HG03025 (cell line): ENCODE results near the gene MICU2.

Experiments used
- ATAC-seq: cut with Tn5 transposase; IDR thresholded peaks from one replicate; pipeline ENCODE4 v1.9.1; 2021; ENCODE audit warnings: mild to moderate bottlenecking, moderate library complexity; ENCODE audit not compliant: unreplicated experiment, low FRiP score

The MICU2 gene

DNA sequence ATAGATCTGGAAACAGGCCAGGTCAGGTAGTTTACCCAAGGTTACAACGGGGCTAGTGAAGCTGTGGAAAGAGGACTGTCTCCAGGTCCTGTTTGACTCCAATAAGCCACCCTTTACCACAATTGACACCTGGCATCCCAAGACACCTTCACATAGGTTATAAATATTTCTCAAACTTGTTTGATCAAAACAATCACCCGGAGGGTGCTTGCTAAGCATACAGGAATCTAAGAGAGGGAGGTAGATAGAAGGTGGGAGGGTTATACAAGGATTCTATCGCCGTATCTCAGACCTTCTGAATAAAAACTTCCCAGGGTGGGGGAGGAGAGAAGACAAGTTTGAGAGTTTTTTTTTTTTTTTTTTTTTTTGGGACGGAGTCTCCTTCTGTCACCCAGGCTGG lies 55.4 kb downstream of the MICU2 start:
- ATAC-seq, result no peak

DNA sequence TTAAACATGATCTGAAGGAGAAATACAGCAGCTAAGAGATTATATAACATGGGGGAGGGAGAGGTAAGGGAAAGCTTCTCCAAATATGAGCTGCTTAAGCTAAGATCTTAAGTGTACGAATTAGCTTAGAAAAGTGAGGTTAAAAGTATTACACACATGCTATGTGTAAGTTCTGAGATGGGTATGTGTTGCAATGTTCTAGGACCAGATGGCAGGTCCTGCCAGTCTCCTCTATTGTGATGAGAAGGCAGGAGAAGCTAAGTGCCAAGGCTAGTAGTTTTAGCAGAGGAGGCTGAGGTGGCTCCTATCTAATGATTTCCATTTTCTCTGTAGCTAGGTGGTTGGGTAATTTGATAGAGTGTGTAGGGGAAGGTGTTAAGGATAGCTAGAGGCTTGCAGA lies 57.6 kb downstream of the MICU2 start:
- ATAC-seq, result no peak

DNA sequence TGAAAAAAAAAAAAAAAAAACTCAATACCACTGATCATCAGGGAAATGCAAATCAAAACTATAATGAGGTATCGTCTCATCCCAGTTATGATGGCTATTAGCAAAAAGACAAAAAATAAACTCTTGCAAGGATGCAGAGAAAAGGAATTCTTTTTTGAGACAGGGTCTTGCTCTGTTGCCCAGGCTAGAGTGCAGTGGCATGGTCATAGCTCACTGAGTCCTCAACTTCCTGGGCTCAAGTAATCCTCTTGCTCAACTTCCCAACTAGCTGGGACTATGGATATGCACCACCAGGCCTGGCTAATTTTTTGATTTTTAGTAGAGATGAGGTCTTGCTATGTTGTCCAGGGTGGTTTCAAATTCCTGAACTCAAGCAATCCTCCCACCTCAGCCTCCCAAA lies 59.5 kb downstream of the MICU2 start:
- ATAC-seq, result no peak

DNA sequence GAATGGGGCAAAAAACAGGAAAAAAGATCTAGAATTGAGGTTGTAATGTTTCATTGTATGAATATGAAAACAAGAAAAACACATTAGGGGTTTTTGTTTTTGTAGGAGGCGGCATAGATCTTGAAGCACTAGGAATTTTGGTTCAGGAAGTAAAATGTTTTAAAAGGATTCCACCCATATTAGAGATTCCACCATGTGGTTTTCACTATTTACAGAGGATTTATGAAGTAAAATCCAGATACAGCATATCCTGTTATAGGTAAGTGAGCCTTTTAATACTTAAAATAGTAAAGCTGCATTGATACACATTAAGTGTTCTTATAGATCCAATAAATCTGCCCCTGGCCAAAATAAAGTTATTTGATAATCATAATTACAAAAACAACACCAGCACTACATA lies 61.4 kb downstream of the MICU2 start:
- no peak for ATAC-seq

DNA sequence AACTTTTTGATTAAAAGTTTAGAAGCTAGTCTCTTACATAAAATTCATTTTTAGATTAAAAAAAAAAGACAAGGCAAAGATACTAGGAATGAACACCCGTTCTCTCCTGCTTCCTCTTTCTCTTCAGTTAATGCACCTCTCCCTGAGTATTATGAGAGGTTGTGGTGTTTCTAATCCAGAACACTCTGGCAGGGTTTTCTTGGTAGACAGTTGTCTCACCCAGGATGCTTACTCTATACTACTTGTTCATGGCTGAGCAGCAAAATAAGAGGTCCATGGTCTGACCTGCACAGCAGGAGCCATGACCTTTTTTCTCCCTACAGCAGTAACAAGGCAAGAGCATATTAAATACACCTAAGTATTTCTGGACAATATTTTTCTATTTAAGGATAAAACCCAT lies 62.0 kb downstream of the MICU2 start:
- ATAC-seq, result no peak

DNA sequence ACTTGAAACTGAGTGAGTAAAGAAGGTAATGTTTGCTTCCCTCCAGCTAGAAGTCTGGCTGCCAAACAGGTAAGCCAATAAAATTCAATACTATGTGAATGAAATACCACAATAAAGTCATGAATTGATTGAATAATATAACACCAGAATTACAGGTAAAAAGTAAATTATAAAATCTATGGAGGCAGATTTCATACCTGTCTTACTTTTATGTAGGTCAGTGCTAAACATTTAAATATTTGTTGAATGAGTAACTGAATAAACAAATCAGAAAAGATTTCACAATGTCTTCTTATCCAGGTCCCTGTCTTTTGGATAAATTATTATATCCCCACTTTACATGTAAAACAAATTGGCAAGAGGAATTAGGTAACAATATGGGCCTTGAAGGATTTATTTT lies 62.7 kb downstream of the MICU2 start:
- ATAC-seq, result no peak

DNA sequence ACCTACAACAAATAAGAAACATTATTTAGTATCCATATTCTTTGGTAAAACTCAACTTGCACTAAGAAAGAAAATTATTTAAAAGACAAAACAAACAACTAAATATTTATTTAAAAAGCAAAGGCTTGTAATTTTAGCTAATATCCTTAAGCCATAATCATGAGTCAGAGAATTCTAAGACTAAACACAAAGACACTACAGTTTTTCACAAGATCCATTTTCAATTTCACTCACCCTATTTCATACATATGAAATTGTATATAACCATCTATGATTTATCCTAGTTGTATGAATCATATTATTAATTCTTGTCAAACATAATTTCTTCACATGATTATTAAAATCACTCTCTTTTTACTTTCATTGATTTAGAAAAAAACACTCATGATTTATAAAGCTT lies 64.3 kb downstream of the MICU2 start:
- no peak for ATAC-seq

DNA sequence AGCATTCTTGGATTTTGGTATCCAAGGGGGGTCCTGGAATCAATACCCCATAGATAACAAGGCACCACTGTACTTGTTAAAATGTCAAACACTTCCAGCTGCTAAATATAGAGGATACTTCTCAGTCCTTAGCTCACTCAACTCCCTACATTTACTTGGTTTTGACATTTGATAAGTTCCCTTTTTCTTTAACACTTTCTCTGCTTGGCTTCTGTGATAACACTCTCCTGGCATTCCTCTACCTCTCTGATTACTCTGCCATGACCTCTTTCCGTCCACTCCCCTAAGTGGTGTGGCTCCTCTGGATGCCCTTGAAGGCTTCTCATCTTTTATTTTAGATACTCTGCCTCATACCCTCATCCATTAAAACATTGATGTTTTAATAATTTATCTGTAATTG lies 65.2 kb downstream of the MICU2 start:
- no peak for ATAC-seq

DNA sequence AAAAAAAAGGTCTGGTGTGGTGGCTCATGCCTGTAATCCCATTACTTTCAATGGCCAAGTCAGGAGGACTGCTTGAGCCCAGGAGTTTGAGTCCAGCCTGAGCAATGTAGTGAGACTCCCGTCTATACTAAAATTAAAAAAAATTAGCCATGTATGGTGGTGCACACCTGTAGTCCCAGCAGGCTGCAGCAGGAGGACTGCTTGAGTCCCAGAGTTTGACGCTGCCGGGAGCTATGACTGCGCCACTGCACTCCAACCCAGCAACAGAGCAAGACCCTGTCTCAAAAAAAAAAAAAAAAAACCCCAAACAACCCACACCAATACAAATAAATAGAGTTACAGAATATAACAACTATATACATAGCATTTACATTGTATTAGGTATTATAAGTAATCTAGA lies 65.7 kb downstream of the MICU2 start:
- ATAC-seq, result no peak

DNA sequence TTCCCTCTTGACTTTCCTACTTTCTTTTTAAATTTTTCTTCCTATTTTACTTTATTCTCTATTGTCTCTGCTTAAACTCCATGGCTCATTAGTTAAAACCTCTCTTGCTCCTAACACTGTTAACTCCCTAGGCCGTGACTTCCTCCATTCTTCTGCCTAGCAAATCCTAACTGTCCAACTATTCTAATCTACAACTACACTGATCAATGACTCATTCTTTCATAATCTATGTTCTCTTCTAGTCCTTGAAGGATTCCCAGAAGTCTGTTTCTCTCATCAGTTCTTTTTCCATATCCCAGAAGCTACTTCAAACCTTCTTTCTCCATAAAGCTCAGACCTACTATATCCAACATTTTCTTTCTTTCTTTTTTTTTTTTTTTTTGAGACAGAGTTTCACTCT lies 66.9 kb downstream of the MICU2 start:
- no peak for ATAC-seq

DNA sequence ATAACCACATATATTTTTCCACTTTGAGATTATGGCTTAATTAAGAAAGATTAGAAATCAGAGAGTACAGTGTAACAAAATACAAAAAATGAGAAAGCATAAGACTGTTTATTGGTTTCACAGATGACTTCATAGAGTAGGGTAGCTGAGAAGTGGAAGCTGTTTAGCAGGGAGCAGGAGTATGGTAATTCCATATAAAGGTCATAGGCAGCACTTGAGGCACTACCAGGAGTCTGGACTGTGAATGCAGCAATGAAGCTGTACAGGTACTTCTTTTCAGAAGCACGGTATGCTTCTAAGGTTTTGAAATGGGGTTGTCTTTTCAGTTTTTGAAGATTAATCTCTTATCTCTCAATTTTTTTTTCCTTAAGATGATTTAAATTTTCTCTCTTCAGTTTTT lies 69.2 kb downstream of the MICU2 start:
- no peak for ATAC-seq

DNA sequence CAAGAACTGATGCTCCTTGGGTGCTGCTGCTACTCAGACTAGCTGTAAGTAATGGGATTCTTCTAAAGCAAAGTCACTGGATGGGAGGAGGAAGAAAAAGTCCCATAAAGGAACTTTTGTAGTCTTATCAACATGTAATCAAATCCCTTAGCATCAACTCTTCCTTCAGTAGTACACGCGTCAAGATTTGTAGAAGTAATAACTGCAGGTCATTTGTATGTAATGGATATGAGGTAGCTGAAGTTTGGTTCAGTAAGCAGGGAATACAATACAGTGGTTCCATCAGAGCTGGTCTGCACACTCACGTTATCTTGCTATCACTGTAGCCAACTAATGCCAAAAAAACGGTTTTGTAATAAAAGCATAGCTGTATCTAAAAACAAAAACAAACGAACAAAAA lies 72.5 kb downstream of the MICU2 start:
- no peak for ATAC-seq

DNA sequence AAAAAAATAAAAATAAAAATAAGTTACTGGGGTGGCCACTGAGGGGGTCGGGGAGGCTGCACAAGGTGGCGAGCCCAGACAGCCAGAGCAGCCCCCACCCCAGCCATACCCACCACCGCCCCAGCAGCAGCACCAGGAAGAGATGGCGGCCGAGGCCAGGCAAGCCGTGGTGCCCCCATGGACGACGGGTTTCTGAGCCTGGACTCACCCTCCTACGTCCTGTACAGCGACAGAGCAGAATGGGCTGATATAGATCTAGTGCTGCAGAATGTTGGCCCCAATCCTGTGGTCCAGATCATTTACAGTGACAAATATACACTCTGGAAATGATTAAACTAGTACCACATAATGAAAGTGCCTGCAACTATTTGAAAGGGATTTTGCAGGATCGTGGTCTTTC lies 73.3 kb downstream of the MICU2 start:
- ATAC-seq, result no peak

DNA sequence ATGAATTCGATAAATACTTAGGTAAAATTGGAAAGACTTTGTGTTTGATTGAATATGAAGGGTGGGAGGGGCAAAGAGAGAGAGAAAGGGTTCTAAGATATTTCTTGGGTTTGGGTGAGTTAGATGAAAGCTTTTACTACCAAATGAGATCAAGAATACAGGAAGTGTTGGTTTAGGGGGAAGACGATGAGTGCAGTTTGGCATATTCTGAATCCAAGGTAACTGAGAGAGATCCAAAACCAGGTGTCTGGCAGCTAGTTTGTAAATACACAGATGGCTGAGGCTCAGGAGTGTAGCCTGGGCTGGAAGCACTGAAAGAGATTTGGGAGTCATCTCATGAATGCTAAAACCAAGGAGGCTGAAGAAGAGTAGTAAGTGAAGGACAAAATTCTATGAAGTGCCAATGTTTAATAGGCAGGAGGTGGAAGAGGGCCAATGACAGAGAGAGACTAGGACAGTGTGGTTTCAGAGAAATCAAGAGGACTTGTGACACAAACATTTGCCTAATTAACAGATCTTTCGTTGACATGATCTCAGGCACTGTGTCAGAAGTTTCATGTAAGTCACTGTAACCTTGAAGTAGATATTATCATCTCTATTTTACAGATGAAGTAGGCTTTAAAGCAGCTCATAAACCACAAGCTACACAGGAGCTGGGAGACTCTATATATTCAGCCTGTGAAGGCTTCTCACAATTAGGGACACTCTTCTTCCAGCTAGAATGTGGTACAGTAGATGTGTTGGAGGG lies 74.7 kb downstream of the MICU2 start:
- ATAC-seq, result no peak

DNA sequence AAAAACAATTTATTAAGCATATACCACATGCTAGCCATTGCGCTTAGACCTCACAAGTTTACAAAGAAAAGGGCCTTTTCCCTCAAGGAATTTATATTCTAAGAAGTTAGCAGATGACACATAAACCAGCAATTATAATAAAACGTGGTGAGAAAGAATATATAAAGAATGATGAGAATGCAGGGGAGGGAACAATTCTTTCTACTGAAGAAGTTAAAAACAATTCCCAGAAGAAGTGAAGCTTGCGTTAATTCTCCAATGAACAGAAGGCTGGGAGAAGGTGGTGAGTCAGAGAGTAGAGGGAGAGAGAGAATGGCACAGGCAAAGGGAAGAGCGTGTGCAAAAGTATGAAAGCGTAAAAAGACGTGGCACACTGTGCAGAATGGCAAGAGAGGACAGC lies 75.4 kb downstream of the MICU2 start:
- ATAC-seq, result no peak

DNA sequence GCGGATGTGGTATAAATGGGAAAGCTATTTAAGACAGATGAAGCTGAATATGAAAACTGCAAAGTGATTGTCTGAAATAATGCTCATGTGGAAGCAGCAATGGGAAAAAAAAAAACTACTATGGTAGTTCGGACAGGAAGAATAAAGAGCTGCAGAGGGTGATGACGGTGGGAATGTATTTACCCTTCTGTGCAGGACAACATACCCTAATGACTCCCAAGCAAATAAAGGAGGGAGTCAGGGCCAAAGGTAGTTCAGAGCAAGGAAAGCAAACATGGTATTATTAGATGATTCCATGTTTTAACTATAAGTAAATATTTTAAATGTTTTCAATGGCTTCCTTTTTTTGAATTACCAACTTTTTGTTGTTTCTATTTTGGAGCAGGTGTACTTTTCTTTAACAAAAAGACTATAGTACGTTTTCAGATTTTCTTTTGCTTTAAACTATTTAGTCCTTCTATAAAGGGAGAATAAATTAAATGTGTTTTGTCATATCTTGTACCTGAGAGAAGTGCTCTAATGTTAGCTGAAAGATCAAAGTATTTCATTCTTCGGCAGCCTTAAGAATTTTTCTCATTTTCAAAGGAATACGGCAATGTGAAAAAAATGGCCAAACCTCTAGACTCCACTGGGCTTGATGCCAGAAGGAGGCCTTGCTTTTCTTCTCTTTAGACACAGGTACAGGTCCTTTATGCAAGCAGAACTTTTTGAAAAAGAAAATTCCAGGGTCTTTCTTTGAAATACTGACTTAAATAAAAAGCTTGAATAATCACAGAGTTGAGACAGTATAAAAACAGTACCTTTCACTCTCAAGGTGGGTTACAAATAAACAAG lies 77.0 kb downstream of the MICU2 start:
- ATAC-seq, result no peak

DNA sequence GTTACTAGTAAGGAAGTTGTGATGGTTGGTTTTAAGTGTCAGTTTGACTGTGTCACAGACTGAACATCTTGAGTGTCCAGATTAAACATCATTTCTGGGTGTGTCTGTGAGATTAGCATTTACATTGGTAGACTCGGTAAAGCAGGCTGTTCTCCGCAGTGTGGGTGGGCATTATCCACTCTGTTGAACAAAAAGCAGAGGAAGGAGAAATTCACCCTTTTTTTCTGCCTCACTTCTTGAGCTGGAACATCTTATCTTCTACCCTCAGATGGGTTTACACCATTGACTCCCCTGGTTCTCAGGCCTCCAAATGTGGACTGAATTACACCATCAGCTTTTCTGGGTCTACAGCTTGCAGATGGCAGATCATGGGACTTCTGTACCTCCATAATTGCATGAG lies 81.1 kb downstream of the MICU2 start:
- no peak for ATAC-seq

DNA sequence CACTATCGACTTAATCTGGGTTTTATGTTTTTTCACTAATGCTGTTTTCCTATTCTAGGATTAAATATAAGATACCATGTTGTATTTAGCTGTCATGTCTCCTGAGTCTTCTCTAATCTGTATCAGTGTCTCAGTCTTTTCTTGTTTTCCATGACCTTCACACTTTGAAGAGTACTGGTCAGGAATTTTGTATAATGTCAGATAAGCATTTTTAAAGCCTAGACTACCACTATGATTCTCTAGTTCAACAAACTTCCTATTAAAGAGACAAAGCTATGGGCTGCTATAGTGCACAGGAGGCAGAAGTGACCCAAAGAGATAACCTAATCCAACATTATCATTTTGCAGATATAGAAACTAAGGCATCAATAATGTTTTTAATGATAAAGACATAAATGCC lies 81.8 kb downstream of the MICU2 start:
- ATAC-seq, result no peak

DNA sequence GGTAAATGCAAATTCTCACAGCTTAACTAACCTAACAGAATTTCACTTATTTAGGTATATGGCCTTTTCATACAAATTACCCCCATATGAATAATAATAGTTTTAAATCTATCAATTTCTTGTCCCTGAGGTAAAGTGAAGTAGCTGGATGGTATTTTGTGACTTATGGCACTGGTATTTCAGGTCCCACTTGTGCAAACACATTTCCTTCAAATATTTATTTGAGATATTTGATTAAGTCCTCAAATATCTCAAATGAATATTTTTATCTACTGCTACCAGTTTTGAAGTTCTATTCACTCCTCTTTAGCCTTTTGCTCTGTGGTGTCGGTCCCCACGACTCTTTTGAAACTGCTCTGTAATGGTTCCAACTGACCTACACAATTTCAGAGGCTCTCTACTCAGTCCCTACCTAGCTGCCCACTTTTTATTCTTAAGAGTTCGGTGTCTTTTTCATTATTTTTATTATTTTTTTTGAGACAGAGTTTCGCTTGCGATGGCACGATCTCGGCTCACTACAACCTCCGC lies 85.3 kb downstream of the MICU2 start:
- no peak for ATAC-seq

DNA sequence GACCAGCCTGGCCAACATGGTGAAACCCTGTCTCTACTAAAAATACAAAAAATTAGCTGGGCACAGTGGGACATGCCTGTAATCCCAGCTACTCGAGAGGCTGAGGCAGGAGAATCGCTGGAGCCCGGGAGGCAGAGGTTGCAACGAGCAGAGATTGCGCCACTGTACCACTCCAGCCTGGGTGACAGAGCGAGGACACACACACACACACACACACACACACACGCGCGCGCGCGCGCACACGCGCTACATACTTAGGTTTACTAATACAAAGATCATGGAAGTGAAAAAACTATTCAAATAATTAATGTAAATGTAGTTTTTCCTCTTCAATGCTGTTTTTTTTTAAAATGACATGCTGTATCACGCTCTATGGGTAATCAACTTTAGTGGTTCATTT lies 86.4 kb downstream of the MICU2 start:
- ATAC-seq, result no peak

DNA sequence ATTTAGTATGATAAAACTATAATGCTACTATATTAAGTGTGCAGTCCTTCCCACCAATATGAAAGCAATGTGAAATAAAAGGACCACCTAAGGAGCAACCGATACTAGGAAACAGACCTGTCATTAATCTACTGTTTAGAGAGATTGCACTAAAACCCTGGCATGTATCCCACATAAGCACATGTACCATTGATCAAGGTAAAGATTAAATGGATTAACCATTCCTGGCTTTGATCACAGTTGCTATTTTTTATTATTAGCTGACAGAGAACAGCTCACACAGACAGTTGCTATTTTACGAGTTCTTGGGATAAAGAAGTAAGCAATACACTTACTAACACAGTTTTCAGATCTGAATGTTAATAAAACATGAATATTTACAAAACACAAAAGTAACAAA lies 87.2 kb downstream of the MICU2 start:
- ATAC-seq, result no peak

DNA sequence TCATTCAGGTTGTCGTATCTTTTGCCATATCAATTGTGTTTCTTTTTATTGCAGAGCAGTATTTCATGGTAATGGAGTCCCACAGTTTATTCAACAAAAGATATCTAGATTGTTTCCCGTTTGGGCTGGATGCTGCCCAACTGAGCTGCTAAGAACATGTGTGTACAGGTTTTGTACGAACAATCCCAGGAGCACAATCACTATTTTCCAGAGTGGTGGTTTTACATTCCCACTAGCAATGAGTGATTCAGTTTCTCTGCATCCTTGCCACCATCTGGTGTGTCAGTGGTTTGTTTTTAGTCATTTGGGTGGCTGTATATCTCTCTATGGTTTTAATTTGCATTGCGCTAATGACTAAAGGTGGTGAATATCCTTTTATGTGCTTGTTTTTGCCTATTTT lies 92.1 kb downstream of the MICU2 start:
- no peak for ATAC-seq
